Cardiac ventricle fibroblast (primary cell): Measurements from ENCODE around the gene NRG3. TPM values are rescaled to one million over a fixed set of nuclear protein-coding genes. Genes with fewer than 3 reads are reported as not detected.

Source experiments
- total RNA-seq: library from RNA; depleted of rRNA; stranded (reverse); fragments of >200 nt; gene quantifications from 2 replicates; pipeline ENCODE4 v1.2.3, GENCODE V29; 2015

Gene NRG3
- 0.05 TPM in 1 of 2 replicates, not detected in the other for total RNA-seq

DNA sequence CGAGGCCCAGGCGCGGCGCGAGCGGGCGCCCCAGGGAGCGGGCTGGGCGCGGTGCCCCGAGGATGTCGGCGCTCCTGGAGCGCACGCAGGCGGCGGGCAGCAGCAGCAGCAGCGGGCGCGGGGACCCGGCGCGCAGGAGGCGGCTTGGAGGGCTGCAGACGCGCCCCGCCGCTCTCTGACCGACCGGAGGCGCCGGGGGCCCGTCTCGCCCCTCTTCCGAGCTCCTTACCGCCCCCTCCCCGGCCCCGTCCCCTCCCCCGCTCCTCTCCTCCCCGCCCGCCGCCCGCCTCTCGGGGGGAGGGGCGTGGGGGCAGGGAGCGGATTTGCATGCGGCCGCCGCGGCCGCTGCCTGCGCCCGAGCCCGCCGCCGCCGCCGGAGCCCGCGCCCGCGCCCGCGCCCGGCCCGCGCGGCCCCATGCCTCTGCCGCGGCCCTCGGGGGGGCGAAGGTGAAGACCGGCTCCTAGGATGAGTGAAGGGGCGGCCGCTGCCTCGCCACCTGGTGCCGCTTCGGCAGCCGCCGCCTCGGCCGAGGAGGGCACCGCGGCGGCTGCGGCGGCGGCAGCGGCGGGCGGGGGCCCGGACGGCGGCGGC lies at the start of gene NRG3:
Gene NRG3, plus strand, starts transcription at position 320 of the 592 bp plus-strand sequence.

